K562 (cell line): ENCODE measurements around the gene GTSE1.

Experiments
- ATF3 ChIP-seq, 2 experiments: fragments of 450-650 bp in 1 of 2; sonication (generic) in 1 of 2; formaldehyde crosslinking in 1 of 2; IDR thresholded peaks in 1 of 2; conservative IDR thresholded peaks in 1 of 2; 2 replicates each; pipeline versions ENCODE4 v1.6.1 to v1.8.1; 2016 to 2023; ENCODE audit warnings: mild to moderate bottlenecking in 2 of 2, moderate library complexity in 2 of 2, inconsistent platforms in 1 of 2, missing genetic modification reagents in 1 of 2
- BHLHE40 ChIP-seq: IDR thresholded peaks from 2 replicates; pipeline ENCODE4 v1.6.1; 2011; ENCODE audit warnings: low read length, improper control_type of control experiment
- CEBPZ ChIP-seq: fragments of 150-350 bp; IDR thresholded peaks from 2 replicates; pipeline ENCODE4 v1.6.1; 2014; ENCODE audit warnings: low read depth, mild to moderate bottlenecking, low read length, borderline replicate concordance
- CTCF ChIP-seq, 3 experiments: IDR thresholded peaks in 2 of 3; conservative IDR thresholded peaks in 1 of 3; 2 replicates each; pipeline ENCODE4 v1.5.1; 2011 to 2012; ENCODE audit warnings: low read length in 3 of 3, mild to moderate bottlenecking in 3 of 3, control low read depth in 2 of 3, improper control_type of control experiment in 1 of 3, inconsistent platforms in 1 of 3, low read depth in 1 of 3, mixed read lengths in 1 of 3, moderate library complexity in 1 of 3; ENCODE audit not compliant: insufficient read depth in 2 of 3
- JUND ChIP-seq, 2 experiments: IDR thresholded peaks; 2 replicates in 1 of 2; 3 replicates in 1 of 2; pipeline ENCODE4 v1.6.1; 2011; ENCODE audit warnings: borderline replicate concordance in 2 of 2, low read depth in 2 of 2, low read length in 2 of 2, improper control_type of control experiment in 1 of 2, missing biosample characterization in 1 of 2, missing genetic modification characterization in 1 of 2, missing genetic modification reagents in 1 of 2
- NCOA1 ChIP-seq: fragments of 450-650 bp; IDR thresholded peaks from 2 replicates; pipeline ENCODE4 v1.6.1; 2016; ENCODE audit warnings: low read depth
- POLR2AphosphoS5 ChIP-seq: IDR thresholded peaks from 2 replicates; pipeline ENCODE4 v1.6.1; 2011; ENCODE audit warnings: mild to moderate bottlenecking, low read depth, low read length, moderate library complexity; ENCODE audit not compliant: control insufficient read depth, insufficient read depth
- RB1 ChIP-seq: fragments of 450-650 bp; IDR thresholded peaks from 2 replicates; pipeline ENCODE4 v1.6.1; 2017; ENCODE audit warnings: low read depth, mild to moderate bottlenecking
- SP1 ChIP-seq: sonication (generic); formaldehyde crosslinking; IDR thresholded peaks from 2 replicates; pipeline ENCODE4 v1.8.1; 2022; ENCODE audit warnings: mild to moderate bottlenecking, missing genetic modification reagents
- TAF1 ChIP-seq: IDR thresholded peaks from 2 replicates; pipeline ENCODE4 v1.6.1; 2011; ENCODE audit warnings: mild to moderate bottlenecking, low read length, moderate library complexity; ENCODE audit not compliant: insufficient read depth, control insufficient read depth, severe bottlenecking; ENCODE audit errors: extremely low read depth
- ZHX1 ChIP-seq: fragments of 150-350 bp; conservative IDR thresholded peaks from 2 replicates; pipeline ENCODE4 v1.6.1; 2014; ENCODE audit warnings: low read length
- ZNF165 ChIP-seq: fragments of 250-450 bp; sonication (Bioruptor Pico); IDR thresholded peaks from 2 replicates; pipeline ENCODE4 v1.4.0; 2020; ENCODE audit warnings: borderline replicate concordance
- TF ChIP-seq, protein P1 (sequence below): sonication (generic); formaldehyde crosslinking; IDR thresholded peaks from 2 replicates; pipeline ENCODE4 v1.8.0; 2022; ENCODE audit warnings: missing genetic modification reagents, mild to moderate bottlenecking, borderline replicate concordance
- TF ChIP-seq, protein P2 (sequence below): sonication (generic); formaldehyde crosslinking; IDR thresholded peaks from 2 replicates; pipeline ENCODE4 v1.8.0; 2023; ENCODE audit warnings: mild to moderate bottlenecking, missing genetic modification reagents

- TF ChIP-seq, protein P1, sequence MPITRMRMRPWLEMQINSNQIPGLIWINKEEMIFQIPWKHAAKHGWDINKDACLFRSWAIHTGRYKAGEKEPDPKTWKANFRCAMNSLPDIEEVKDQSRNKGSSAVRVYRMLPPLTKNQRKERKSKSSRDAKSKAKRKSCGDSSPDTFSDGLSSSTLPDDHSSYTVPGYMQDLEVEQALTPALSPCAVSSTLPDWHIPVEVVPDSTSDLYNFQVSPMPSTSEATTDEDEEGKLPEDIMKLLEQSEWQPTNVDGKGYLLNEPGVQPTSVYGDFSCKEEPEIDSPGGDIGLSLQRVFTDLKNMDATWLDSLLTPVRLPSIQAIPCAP (CRISPR knock-in tag), result no peak
- no peak for TF ChIP-seq CTCF (IDR thresholded peaks at IDR 0.05 in 2 of 3, conservative IDR thresholded peaks at IDR 0.05 in 1 of 3; ENCODE audit: insufficient read depth in 2 of 3, low read depth in 1 of 3, low read length in 3 of 3)
- no peak for TF ChIP-seq CEBPZ
- TF ChIP-seq ATF3 (IDR thresholded peaks at IDR 0.05), result peak; percentile 60
- no peak for TF ChIP-seq ATF3 (CRISPR knock-in tag; conservative IDR thresholded peaks at IDR 0.05)
- TF ChIP-seq POLR2AphosphoS5, result no peak
- TF ChIP-seq, protein P2, sequence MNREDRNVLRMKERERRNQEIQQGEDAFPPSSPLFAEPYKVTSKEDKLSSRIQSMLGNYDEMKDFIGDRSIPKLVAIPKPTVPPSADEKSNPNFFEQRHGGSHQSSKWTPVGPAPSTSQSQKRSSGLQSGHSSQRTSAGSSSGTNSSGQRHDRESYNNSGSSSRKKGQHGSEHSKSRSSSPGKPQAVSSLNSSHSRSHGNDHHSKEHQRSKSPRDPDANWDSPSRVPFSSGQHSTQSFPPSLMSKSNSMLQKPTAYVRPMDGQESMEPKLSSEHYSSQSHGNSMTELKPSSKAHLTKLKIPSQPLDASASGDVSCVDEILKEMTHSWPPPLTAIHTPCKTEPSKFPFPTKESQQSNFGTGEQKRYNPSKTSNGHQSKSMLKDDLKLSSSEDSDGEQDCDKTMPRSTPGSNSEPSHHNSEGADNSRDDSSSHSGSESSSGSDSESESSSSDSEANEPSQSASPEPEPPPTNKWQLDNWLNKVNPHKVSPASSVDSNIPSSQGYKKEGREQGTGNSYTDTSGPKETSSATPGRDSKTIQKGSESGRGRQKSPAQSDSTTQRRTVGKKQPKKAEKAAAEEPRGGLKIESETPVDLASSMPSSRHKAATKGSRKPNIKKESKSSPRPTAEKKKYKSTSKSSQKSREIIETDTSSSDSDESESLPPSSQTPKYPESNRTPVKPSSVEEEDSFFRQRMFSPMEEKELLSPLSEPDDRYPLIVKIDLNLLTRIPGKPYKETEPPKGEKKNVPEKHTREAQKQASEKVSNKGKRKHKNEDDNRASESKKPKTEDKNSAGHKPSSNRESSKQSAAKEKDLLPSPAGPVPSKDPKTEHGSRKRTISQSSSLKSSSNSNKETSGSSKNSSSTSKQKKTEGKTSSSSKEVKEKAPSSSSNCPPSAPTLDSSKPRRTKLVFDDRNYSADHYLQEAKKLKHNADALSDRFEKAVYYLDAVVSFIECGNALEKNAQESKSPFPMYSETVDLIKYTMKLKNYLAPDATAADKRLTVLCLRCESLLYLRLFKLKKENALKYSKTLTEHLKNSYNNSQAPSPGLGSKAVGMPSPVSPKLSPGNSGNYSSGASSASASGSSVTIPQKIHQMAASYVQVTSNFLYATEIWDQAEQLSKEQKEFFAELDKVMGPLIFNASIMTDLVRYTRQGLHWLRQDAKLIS (CRISPR knock-in tag), result no peak
- TF ChIP-seq BHLHE40, result no peak
- TF ChIP-seq SP1 (CRISPR knock-in tag), result no peak
- peak; percentile 69 for TF ChIP-seq JUND (IDR thresholded peaks at IDR 0.05; ENCODE audit: borderline replicate concordance, low read depth, low read length)
- peak; percentile 35; the same call in 1 of the 3 replicates for TF ChIP-seq JUND (tag; IDR thresholded peaks at IDR 0.05; ENCODE audit: borderline replicate concordance, low read depth, low read length)
- TF ChIP-seq ZHX1, result no peak
- no peak for TF ChIP-seq RB1
- TF ChIP-seq NCOA1, result no peak
- no peak for TF ChIP-seq TAF1
- no peak for TF ChIP-seq ZNF165 (CRISPR knock-in tag)
Measured at GRCh38 chr22:46377525-46378425, 81.1 kb downstream of the GTSE1 start.
